Skin of body (tissue), 2 donors: ENCODE measurements around the gene KLHL7. TPM values are rescaled to one million over a fixed set of nuclear protein-coding genes. Genes with fewer than 3 reads are reported as not detected.
A peak's percentile ranks its signal among the peaks of the same experiment; 100 is the strongest.

Source experiments
- DNase-seq: peaks from one replicate; lab custom pipeline; 2025; lab: John Stamatoyannopoulos, UW
- total RNA-seq: library from RNA; depleted of rRNA; stranded (reverse); fragments of >200 nt; gene quantifications from one replicate; pipeline ENCODE4 v1.2.3, GENCODE V29; 2014

KLHL7 gene, protein sequence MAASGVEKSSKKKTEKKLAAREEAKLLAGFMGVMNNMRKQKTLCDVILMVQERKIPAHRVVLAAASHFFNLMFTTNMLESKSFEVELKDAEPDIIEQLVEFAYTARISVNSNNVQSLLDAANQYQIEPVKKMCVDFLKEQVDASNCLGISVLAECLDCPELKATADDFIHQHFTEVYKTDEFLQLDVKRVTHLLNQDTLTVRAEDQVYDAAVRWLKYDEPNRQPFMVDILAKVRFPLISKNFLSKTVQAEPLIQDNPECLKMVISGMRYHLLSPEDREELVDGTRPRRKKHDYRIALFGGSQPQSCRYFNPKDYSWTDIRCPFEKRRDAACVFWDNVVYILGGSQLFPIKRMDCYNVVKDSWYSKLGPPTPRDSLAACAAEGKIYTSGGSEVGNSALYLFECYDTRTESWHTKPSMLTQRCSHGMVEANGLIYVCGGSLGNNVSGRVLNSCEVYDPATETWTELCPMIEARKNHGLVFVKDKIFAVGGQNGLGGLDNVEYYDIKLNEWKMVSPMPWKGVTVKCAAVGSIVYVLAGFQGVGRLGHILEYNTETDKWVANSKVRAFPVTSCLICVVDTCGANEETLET
- total RNA-seq: 30.7 TPM

DNA sequence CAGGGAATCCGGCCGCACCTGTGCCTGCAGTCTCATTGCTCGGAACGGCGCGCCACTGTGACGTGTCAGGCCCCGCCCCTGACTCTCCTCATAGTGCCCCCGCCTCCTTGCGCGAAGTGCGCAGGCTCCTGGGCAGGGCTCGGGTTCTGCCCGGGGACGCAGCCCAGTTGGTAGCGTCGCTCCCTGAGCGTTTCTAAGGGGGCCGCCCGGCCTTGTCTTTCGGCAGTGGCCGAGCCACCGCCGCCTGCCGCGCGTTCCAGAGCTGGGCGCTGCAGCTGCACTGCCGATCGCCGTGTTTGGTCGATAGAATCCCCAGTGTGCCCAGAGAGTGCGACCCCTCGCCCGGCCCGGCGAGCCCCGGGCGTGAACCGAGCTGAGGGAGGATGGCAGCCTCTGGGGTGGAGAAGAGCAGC, at the start of gene KLHL7:
Gene KLHL7 (plus strand): TSS at position 142 of the 413 bp plus-strand sequence. CDS start 242 bp downstream, at position 384.
- DNase-seq: peak; percentile 91

DNA sequence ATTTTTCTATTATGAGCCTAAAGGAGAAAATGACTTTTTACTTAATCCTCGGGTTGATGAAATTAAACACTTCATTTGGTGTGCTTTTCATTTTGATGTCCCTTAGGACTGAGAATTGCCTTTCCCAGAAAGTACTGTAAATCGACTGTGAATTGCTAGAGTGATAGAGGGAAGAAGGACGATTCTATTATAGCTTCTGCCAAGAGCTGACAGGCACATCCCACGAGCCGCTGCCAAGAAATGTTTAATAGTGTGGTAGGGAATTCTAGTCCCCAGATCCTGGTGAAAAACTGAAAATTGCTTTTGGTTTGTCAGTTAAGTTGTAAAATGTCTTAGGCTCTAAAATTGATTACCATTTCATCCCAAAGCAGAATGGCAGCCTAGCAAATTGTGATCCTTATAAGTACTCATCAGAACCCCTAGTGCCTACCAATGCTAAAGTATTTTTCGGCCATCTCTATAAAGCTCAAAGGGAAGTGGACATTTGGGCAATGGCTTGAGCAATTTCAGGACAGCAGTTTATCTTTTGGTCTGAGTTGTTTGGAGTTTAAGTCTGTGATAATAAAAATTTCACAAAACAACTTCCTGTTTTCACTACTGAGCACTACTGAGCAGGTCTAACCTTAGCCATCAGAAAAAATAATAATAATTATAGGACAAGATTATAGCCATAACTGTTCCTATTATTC, 47.0 kb upstream of the KLHL7 start:
- no peak for DNase-seq

DNA sequence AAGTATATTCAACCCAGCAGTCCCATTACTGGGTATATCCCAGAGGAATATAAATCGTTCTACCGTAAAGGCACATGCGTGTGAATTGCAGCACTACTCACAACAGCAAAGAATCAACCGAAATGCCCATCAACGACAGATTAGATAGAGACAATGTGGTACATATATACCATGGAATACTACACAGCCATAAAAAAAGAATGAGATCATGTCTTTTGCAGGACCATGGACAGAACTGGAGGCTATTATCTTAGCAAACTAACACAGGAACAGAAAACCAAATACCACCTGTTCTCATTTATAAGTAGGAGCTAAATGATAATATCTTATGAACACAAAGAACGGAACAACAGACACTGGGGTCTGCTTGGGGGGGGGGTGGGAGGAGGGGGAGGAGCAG, 44.3 kb upstream of the KLHL7 start:
- no peak for DNase-seq

DNA sequence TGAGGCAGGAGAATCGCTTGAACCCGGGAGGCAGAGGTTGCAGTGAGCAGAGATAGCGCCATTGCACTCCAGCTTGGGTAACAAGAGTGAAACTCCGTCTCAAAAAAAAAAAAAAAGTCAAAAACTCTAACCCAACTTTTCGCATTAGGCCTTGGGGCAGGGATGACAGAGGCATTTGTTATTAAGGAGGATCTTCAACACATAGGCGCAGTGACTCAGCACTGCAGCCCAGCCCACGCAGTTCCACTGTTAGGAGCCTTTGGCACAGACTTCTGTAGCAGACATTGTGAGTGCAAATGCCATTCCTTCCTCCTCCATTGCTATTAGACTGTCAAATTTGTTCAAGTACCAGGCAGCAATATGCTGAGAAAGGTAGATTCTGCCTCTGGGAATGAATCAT, 43.1 kb upstream of the KLHL7 start:
- DNase-seq: no peak

DNA sequence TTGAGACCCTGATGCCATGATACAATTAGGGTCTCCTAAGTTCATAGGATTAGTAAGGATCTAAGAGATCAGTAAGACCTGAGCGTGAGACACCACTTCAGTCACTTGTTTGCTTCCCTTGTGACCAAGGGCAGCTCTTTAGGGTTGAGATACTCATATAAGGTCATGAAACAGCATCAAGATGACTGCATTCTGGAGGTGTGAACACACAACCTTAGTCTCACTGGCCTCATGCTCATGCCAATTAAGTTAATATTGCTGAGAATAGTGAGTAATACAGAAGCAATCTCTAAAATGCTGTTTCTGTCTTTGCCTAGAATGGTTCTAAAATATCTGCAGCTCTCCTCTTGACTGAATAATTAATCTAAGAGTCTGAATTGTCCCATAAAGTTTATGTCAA, 39.6 kb upstream of the KLHL7 start:
- DNase-seq: no peak

DNA sequence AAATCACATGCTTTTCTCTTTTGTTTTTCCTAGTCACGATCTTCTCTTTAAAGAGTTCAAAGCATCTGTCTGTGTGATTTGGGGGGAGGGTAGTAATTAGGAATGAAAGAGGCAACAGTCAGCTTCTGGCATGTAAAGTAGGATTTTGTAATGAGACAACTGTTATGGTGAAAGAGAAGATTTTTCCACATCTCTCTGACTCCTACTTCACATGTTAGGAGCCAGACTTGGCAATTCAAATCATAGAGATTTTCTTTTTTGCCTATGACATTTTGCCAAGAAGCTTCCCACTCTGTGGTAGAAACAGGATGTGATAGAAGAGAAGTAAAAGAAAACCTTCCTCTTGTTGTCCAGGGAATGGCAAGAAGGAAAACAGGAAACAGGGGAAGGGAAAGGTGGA, 38.3 kb upstream of the KLHL7 start:
- DNase-seq: no peak

DNA sequence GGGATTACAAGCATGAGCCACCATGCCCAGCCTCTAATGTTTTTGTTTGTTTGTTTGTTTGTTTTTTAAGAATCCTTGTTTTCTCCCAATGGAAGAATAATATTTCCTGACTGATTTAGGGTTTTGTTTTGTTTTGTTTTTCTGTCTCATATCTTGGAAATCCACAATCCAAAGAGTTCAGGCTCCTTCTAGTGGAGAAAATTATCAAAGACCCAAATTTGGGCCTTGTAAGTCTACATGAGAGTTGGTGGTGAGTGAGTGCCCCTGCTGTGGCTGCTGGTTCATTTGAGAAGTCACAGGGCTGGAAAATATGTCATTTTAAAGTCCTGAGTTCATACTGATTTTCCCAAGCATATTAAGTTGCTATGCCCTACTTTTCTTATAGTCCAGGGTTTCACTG, 33.5 kb upstream of the KLHL7 start:
- no peak for DNase-seq

DNA sequence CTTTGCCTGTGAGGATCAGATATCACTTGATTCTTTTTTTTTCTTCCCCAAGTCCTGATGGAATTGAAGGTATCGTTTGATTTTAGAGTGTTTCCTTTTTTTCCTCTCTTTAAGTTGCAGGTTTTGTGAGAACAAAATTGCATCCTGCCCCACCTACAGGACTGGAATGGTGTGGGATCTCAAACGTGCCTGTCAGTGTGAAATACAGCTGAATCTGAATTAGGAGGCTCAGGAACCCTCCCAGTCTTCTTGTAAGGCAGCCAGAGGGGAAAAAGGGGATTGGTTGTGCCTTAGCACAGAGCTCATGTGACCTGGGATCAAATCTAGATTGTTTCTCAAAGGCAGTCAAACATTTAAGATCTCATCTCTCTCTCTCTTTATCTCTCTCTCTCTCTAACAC, 32.7 kb upstream of the KLHL7 start:
- DNase-seq: no peak

DNA sequence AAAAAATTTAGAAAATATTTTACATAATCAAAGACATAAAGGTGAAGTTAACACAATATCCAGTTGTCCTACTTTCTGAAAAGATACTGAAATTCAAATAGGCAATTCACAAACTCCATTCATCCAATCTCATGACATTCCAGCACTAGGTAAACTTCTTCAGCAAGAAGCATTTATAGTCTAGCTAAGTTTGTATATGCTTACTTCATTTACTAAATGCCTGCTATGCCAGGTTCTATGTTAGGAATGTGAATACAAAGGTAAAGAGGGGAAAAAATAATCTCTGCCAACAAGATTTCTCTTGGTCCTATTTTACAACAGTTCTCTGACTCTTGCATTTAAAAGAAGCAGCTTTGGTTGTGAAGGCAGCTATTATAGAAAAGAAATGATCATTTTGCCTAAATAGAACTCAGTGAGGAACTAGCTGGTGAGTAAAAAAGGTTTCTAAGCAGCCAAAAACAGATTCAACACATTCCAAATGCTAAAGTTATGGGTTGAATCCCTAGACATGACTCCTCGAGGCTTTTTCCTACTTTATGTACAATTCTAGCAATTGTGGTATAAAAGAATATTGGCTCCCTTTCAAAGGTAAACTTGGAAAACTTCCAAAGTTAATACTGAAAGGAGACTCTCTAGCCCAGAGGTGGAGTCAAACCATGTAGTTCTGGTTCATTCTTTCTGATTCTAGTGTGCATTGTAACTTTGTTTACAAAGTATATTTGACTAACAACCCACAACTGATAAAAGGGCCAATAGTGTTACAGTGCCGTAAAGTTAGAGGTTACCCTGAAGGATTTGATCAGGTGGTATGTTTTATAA, 30.9 kb upstream of the KLHL7 start:
- no peak for DNase-seq

DNA sequence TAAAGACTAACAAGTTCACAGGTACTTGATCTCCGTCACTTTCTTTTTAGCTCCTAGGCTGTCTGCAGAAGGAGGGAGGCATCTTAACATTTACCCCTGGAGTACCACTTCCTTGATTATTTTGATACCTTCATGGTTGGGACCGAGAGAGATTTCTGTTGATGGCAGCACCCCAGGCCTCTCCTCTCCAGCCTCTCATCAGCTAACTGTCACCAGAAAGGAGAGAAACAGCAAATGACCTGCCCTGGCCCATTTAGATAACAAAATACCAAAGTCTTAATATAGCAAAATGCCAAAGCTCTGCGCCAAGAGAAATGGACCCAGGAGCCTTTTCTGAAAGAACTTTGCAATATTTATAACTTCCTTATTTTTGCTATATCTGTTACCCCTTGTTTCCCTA, 30.0 kb upstream of the KLHL7 start:
- no peak for DNase-seq

DNA sequence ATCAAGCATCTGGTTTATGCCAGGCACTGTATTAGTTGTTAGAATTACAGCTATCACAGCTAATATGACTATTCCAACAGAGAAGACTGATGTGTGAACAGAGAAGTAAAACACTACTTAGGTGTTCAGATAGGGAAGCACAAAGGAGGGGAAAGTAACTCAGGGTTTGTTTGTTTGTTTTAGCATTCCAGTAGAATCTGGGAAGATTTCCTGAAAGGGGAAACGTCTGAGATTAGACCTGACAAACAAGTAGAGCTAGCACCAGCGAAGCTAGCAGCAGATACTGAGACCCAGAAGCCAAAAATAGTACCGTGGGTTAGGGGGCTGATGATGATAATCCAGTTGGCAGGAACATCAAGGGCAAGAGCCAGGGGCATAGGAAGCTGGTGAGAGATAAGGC, 28.8 kb upstream of the KLHL7 start:
- no peak for DNase-seq

DNA sequence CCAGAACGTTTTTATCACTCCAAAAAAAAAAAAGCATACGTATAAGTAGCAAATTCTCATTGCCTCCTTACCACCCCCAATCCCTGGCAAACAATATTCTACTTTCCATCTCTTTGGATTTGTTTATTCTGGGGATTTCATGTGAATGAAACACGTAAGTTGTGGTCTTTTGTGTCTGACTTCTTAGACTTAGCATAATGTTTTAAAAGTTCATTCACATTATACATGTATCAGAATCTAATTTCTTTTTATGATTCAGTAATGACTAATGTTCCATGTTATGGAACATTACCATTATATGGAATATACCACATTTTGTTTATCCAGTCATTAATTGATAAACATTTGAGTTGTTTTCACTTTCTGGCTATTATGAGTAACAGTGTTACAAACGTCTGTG, 12.5 kb upstream of the KLHL7 start:
- no peak for DNase-seq

DNA sequence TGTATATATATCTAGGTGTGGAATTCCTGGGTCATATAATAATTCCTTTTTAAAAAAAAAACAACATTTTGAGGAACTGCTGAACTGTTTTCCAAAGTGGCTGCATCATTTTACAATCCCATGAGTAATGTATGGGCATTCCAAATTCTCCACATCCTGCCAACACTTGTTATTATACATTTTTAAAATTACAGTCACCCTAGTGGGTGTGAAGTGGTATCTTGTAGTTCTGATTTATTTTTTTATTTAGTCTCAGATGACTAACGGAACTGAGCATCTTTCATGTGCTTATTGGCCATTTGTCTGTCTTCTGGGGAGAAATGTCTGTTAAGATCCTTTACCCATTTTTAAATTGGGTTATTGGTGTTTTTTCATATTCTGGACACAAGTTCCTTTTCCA, 12.0 kb upstream of the KLHL7 start:
- no peak for DNase-seq

DNA sequence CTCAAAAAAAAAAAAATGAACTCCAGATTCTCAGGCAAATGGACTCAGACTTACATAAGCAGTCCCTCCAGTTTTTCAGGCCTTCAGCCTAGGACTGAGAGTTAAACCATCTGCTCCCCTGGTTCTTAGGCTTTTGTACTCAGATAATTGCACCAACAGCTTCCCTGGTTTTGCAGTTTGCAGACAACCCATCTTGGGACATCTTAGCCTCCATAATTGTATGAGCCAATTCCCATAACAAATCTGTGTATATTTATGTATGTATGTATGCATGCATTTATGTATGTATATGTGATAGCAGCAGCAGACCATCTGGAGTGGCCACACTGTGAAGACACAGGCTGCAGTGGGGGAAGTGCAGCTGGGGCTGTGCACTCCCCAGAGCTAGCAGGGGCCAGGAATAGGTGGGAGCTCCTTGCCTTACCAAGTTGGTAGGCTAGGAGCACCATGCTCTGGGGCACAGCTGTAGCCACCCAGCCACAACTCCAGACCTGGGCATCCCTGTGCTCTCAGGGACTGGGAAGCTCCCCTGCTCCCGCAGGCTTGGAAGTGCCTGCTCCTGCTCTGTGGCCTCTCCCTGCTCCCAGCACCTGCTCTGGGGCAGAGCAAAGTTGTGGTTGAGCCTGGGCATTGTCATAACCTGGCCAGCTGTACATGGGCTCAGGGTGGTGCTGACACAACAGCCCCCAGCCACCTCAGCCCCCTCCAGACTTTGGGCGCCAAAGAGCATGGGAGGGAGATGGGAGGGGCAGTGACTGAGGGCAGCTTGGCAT, 8.9 kb upstream of the KLHL7 start:
- no peak for DNase-seq

DNA sequence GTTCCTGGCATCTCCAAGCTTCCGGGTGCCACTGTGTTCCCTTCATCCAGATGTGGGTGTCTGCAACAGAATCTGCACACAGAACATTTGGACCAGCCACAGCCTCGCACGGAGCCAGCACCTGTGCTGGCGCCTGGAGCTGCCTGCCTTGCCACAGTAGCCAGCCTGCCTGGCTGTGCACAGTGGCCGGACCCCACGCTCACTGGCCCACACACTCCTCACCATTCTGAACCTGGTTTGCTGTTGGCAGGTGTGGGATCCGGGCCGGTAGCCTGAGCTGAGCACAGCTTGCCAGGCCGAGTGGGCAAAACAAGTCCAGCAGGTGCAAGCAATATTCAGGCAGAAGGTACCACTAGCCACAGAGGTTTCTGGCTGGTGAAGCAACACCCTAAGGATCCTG, 7.6 kb upstream of the KLHL7 start:
- DNase-seq: no peak

DNA sequence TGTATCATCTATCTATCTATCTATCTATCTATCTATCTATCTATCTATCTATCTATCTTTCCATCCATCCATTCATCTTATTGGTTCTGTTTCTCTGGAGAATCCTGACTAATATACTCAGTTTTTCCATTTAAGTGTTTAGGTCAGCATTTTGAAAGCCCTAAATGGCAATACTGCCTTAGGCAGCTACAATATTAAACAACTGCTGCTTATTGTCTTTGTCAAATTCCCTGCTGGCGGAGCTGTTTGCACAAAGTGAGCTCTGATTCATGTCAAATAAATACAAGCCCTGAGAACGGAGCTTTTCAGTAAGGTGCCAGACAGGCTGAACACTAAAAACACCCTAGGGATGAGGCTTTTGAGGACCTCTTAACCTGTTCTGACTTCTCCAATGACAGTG, 7.1 kb upstream of the KLHL7 start:
- no peak for DNase-seq

DNA sequence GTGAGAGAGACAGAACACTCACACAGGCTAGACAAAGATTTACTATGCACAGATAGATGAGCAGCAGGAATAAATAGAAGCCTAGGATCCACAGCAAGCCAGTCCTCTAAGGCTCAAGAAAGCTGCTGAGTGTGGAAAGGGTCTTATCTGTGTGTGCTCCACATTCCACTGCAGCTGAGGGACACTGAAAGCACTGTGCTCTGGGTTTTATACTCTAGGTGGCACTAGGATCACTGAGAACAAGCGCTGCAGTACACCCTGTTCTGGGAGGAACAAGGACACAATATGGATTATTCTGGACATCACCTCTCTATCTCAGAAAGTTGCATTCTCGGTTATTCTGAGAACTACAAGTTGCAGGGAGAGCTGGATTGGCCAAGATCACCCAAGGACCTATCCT, 4.9 kb upstream of the KLHL7 start:
- no peak for DNase-seq

DNA sequence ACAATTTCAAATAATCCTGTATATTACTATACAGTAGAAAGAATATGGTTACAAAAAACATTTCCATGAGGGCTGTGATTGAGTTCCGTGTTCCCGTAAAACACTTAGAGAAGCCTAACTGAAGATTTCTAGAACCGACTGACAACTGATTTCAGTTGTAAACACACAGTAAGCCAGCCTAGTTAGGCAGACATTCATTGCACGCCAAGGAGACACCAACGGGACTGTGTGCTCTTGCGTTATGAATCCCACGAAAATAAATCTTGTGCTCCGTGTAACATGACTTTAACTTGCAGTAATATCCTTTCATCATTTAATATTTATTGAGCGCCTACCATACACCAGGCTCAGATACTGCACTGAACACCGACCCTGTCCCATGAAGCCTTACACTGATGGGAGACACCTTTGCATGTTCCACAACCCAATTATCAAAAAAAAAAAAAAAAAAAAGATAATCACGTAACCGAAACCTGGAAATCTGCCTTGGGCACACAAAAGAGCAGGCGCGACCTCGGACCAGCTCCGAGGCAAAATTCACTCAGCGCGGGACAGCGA, 420 bp upstream of the KLHL7 start:
- DNase-seq: peak; percentile 66

DNA sequence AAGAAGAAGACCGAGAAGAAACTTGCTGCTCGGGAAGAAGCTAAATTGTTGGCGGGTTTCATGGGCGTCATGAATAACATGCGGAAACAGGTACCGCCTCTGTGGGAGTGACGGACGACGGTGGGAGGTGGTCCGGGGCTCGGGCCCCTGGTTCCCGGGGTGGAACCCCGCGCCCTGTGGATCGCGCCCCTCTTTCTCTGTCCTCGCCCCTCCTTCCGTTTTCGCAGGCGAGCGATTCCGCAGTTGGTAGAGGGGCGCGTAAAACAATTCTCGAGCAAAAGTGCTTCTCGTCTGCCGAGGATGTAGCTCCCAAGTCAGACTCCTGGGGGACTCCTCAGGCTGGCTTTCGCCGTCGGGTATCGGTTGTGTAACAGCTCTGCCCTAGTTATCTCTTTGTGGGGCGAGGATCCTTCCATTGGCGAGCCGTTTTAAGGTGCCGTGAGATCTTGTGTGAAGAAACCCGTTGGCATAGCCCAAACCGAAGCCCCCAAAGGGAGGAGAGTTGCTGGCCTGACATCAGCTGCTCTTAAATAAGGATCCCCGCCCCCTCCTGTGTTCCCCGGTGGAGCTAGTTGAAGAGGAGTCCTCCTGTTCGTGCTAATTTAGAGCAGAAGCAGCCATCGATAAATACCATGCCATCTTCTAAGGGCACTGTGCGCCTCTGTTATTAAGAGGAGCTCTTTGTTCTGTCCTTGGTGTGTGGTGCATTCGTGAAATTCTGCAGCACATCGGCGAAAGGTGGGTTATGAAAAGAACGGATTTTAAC, 655 bp downstream of the KLHL7 start:
- DNase-seq: peak; percentile 64
